Muscle layer of duodenum (tissue), 2 donors: ENCODE results near the gene MAST4.

Experiments used
- H3K27ac ChIP-seq: one replicate; pipeline ENCODE4 v1.7.0; 2013; ENCODE audit warnings: mild to moderate bottlenecking, low read length
- H3K27me3 ChIP-seq: one replicate; pipeline ENCODE4 v1.7.0; 2013; ENCODE audit warnings: low read depth, mild to moderate bottlenecking, control low read depth, low read length
- H3K36me3 ChIP-seq, 2 donors: one replicate each; pipeline ENCODE4 v1.7.0; 2013; ENCODE audit warnings: low read length in 2 of 2, control low read depth in 1 of 2, mild to moderate bottlenecking in 1 of 2; ENCODE audit not compliant: insufficient read depth in 2 of 2, control insufficient read depth in 1 of 2
- H3K4me1 ChIP-seq, 2 donors: one replicate each; pipeline ENCODE4 v1.7.0; 2013; ENCODE audit warnings: low read length in 2 of 2, mild to moderate bottlenecking in 2 of 2, control low read depth in 1 of 2, moderate library complexity in 1 of 2; ENCODE audit not compliant: insufficient read depth in 2 of 2, control insufficient read depth in 1 of 2
- H3K4me3 ChIP-seq, 2 donors: one replicate each; pipeline ENCODE4 v1.7.0; 2013; ENCODE audit warnings: low read length in 2 of 2, low read depth in 1 of 2, mild to moderate bottlenecking in 1 of 2
- H3K9me3 ChIP-seq, 2 donors: one replicate each; pipeline ENCODE4 v1.7.0; 2013; ENCODE audit warnings: low read length in 2 of 2, control low read depth in 1 of 2, mild to moderate bottlenecking in 1 of 2; ENCODE audit not compliant: control insufficient read depth in 1 of 2
- donor health status: healthy.

MAST4 gene

DNA sequence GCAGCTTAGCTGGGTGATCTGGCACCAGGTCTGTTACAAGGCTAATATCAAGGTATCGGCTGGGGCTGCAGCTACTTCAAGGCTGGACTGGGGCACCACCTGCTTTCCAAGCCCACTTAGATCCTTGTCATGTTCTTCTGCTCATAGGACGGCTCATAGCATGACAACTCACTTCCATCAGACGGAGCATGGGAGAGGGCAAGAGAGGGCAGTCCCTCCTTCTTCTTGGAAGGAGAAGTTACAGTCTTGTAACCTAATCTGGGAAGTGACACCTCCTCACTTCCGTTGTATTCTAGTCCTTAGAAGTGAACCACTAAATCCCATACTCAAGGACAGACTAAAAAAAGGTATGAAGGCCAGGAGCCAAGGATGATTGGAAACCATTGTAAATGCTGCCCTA, 258.2 kb downstream of the MAST4 start:
- Histone ChIP-seq H3K27me3 (no peaks in the 10 kb centered on the region), H3K27ac (no peak overlapping the region), H3K9me3 (no peaks in the 10 kb centered on the region), H3K4me3 (no peak overlapping the region), H3K4me1 (no peaks in the 10 kb centered on the region), H3K36me3 (no peaks in the 10 kb centered on the region)

DNA sequence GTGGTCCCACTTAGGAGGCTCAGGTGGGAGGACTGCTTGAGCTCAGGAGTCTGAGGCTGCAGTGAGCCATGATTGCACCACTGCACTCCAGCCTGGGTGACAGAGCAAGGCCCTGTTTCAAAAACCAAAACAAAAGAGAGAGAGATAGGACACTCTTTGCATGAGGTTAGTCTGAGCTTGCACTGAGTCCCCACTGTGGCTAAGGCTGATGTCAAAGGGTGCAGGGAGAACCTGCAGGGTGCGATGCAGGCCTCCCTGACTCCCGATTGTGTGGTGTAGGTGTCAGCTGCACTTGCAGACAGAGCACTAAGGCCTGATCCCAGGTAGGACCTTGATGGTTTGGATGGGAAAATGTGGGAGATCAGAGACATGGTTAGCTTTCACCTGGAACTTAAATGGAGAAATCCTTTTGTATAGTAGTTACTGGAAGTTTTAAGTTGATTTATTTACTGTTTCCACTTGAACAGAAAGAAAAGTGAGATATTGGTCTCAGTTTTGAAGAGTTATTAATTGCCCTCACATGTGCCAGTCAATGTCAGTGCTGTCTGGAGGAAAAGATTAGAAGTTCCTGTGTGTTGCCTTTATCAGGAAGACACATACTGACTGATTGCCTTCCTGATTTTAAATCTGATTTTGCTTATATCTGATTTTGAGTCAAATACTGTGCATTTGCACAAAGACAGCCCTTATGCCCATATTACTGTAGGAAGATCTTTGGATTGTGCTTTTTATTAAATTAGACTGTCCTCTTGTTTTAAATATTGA, 260.0 kb downstream of the MAST4 start:
- Histone ChIP-seq H3K27ac (no peak overlapping the region), H3K27me3 (no peaks in the 10 kb centered on the region), H3K9me3 (no peaks in the 10 kb centered on the region), H3K36me3 (no peaks in the 10 kb centered on the region), H3K4me1 (no peaks in the 10 kb centered on the region), H3K4me3 (no peak overlapping the region)

DNA sequence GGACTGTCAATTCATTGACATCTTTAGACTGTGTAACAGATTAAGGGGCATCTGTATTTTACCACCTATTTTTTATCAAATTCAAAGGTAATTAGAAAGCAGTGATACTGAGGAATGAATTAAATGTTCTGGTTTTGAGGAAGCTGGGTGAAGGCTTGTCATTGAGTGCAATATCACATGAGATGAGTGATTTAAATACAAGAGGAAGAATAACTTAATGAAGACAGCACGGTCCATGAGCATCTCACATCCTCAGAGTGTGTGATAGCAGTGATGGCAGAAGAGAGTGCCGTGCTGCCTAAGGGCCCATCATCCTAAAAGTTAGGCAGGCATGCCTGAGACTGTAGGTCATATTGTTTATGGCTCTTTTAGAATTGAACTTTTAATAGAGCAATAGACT, 263.3 kb downstream of the MAST4 start:
- Histone ChIP-seq H3K4me1 (no peaks in the 10 kb centered on the region), H3K4me3 (no peak overlapping the region), H3K27ac (no peak overlapping the region), H3K36me3 (no peaks in the 10 kb centered on the region), H3K27me3 (no peaks in the 10 kb centered on the region), H3K9me3 (no peaks in the 10 kb centered on the region)

DNA sequence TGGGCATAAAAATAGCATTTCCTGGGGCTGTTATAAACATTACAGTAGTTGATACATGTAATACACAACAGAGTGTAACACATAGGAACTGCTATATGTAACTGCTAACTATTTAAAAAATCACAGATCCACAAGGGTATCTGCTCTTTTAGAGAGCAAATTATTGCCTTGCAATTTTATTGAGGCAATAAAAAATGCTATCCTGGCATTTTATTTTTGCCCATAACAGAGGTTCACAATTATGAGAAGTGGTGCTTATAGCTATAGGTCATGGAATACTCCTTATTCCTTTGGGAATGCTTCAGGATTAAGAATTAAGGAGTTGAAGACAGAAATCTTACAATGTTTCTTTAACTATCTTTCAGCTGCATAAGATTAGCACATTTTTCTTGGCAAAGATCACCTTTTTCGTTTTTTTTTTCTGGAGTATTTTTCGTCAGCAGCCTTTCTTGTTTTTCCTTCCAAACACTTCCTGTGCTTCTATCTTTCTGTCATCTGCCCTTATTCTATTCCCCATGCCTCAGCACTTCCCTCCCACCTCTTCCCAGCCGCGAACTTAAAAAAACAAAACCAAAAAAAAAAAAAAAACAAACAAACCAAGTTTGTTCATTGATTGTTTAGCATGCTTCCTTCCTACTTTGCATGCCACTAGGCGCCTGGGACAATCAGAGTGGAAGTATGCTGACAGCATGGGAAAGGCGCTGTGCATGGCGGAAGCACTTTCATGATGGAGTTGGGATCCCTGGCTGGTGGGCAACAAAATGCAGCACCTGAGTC, 264.2 kb downstream of the MAST4 start:
- Histone ChIP-seq H3K27ac (no peak overlapping the region), H3K4me3 (no peak overlapping the region), H3K9me3 (no peaks in the 10 kb centered on the region), H3K4me1 (no peaks in the 10 kb centered on the region), H3K36me3 (no peaks in the 10 kb centered on the region), H3K27me3 (no peaks in the 10 kb centered on the region)

DNA sequence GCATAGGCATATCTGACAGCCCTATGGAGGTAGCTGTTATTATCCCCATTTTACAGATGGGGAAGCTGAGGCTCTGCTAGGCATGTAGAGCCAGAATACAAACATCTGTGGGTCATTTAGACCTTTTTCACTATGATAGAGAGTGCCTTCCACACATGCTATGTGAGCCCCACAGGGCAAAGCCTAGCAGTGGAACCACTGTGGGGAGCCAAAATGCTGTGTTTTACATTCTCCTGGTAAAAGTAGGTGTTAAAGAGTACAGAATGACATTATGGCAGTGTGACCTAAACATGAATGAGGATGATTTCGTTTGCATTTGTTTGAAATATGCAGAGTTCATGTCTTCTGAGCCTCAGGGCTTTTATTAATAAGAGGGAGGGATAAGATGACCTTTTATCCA, 265.2 kb downstream of the MAST4 start:
- Histone ChIP-seq H3K4me3 (no peak overlapping the region), H3K4me1 (no peaks in the 10 kb centered on the region), H3K9me3 (no peaks in the 10 kb centered on the region), H3K27ac (no peak overlapping the region), H3K36me3 (no peaks in the 10 kb centered on the region), H3K27me3 (no peaks in the 10 kb centered on the region)

DNA sequence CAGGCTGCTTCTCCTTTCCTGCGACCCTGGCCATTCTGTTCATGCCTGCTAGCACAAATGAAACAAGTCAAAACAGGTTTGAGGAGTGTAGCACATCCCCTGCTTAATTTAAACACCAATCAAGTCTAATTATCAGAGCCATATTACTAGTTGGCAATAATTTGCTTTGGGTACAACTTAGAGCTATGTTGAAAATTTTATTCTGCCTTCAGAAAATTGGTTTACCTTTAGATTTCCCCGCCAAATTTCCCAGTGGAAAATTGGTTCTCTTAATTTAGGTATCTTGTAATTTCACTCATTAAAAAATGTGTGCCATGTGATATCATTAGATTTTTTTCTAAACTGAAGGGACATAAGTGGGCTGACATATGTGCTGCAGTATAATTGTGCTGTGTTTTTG, 265.8 kb downstream of the MAST4 start:
- no peaks in the 10 kb centered on the region for H3K36me3 ChIP-seq
- H3K27ac ChIP-seq: no peak overlapping the region
- H3K4me3 ChIP-seq: no peak overlapping the region
- H3K9me3 ChIP-seq: no peaks in the 10 kb centered on the region
- H3K4me1 ChIP-seq: no peaks in the 10 kb centered on the region
- no peaks in the 10 kb centered on the region for H3K27me3 ChIP-seq

DNA sequence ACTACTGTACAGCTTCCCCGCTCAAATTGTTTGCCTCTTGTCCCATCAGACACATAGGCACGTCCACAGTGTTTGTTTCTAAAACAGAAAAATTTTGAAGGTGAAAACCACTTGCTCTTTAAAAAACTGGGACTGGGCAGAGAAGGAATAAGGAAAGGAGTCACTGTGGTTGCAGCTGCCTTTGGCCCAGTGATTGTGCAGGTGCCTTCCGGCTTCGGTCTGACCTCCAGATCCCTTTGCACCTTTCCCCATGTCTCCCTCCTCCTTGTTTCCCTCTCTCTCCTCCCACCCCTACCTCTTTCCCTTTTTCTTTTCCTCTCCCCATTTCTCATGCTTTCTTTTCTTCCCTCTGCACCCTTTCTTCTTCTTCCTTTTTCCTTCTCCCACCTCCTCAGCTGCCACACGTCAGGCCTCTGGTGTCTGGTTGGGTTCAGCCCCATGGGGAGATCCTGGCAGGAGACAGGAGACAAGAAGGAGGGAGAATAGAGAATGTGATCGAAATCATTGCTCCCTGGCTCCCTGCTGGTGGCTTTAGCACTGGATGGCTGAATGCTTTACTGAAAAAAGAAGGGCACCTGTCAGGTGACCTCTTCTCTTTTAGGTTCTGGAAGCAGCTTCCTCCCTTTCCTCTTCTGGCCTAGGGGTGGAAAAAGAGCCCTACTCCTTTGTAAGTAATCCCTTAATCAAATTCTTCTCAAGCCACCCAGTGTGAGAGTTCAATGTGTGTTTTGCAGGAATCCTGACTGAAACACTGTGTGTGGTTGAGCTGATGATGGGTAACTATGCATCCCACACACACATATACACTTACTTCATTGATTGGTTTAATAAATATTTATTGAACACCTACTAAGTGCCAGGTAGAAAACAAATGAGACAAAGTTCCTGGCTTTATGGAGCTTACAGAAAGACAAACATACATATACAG, 267.3 kb downstream of the MAST4 start:
- Histone ChIP-seq H3K4me3 (no peak overlapping the region), H3K9me3 (no peaks in the 10 kb centered on the region), H3K36me3 (no peaks in the 10 kb centered on the region), H3K27ac (no peak overlapping the region), H3K4me1 (no peaks in the 10 kb centered on the region), H3K27me3 (no peaks in the 10 kb centered on the region)

DNA sequence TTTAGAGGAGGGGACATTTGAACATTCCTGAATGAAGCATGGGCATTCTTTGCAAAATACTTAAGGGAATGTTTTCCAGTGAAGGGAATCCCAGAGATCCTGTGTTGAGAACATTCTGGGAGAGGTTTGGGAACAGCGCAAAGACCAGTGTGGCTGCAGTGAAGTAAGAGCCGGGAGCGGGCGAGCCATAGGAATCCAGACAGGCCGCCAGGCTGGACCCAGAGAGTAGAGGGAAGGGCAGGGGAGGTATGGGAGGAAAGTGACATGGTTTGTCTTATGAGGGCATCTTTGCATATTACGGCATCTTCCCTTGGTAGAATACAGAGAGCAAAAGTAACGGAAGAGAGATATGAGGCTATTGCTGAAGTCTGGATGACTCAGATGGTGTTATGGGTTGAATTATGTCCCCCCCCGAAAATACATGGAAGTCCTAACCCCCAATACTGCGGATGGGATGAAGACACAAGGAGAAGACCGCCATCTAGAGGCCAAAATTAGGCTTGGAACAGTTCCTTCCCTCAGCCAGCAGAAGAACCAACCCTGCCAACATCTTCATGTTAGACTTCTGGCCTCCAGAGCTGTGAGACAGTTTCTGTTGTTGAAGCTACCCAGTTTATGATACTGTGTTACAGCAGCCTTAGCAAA, 268.2 kb downstream of the MAST4 start:
- H3K9me3 ChIP-seq: no peaks in the 10 kb centered on the region
- H3K27me3 ChIP-seq: no peaks in the 10 kb centered on the region
- no peak overlapping the region for H3K4me3 ChIP-seq
- no peaks in the 10 kb centered on the region for H3K36me3 ChIP-seq
- H3K4me1 ChIP-seq: no peaks in the 10 kb centered on the region
- no peak overlapping the region for H3K27ac ChIP-seq

DNA sequence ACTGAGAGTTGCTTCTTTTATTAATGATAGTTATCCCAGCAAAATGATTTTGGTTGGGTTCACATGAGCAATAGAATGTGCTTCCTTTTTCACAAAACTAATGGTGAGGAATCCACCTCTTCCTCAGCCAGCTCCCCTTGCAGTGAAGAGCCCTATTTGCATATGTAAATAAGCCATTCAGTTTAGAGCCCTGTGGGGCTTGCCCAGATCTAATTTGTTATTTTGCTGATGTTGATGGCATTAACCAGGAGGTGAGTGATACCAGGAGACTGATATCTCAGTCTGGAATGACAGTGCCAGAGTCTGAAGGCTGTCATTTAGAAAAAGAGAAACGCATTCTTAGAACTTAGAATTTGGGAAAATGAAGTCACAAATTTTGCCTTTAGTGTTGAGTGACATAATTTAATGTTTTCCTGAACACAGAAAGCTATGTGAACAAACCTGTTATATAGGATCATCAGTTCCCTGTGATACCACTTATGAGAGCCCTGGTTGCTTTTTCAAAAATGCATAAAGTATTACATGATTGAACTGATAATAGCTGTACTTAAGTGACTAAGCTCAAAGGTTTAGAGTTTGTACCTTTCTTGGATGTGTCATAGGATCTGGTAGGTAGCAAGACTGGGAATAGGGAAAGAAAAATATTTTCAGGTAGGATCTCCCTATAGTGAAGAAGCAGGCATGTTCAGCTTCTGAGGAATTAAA, 271.6 kb downstream of the MAST4 start:
- Histone ChIP-seq H3K27ac (no peak overlapping the region), H3K4me3 (no peak overlapping the region), H3K36me3 (no peaks in the 10 kb centered on the region), H3K9me3 (no peaks in the 10 kb centered on the region), H3K27me3 (no peaks in the 10 kb centered on the region), H3K4me1 (no peaks in the 10 kb centered on the region)

DNA sequence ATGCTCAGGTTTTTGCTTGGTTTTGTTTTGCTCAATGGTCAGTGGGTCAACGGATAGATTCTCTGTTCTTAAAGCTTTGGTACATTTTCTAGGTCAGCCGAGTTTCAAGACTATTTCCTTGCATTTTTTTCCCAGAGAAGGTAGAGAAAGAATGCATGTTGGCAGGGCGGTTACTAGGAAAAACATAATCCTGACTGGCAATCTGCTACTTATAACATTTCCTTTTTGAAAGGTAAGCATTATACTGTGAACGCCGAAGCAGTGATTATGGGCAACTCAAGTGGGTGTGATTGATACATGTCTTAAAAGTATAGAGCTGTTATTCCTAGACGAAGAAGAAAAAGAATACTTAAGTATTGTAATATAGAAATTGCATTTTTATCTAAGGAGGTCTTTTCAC, 273.2 kb downstream of the MAST4 start:
- Histone ChIP-seq H3K27me3 (no peaks in the 10 kb centered on the region), H3K27ac (no peak overlapping the region), H3K36me3 (no peaks in the 10 kb centered on the region), H3K4me1 (no peaks in the 10 kb centered on the region), H3K4me3 (no peak overlapping the region), H3K9me3 (no peaks in the 10 kb centered on the region)
